IPS DF 6.9 (cell line): ENCODE data around the gene SPDYE2.
"Not testable (repeated sequence)": the region's sequence is repeated elsewhere in the genome, so short reads cannot be mapped to it uniquely, and the experiment has no call there.

Experiments used
- DNase-seq: peaks from one replicate; pipeline ENCODE4 v3.0.0-alpha.2; 2013; ENCODE audit warnings: low read depth, low spot score
- H3K27ac ChIP-seq: one replicate; pipeline ENCODE4 v1.5.1; 2013; ENCODE audit warnings: low read length, control low read depth
- H3K27me3 ChIP-seq: 2 replicates; pipeline ENCODE4 v1.6.1; 2013; ENCODE audit warnings: mild to moderate bottlenecking, low read length; ENCODE audit not compliant: control insufficient read depth, insufficient read depth
- H3K36me3 ChIP-seq: 2 replicates; pipeline ENCODE4 v1.6.1; 2013; ENCODE audit warnings: low read length; ENCODE audit not compliant: control insufficient read depth, insufficient read depth
- H3K4me1 ChIP-seq: 2 replicates; pipeline ENCODE4 v1.6.1; 2013; ENCODE audit warnings: low read length; ENCODE audit not compliant: control insufficient read depth, insufficient read depth
- H3K4me3 ChIP-seq: 2 replicates; pipeline ENCODE4 v1.5.1; 2013; ENCODE audit warnings: mild to moderate bottlenecking, low read length
- H3K9me3 ChIP-seq: 2 replicates; pipeline ENCODE4 v1.6.1; 2013; ENCODE audit warnings: low read length, inconsistent platforms; ENCODE audit not compliant: control insufficient read depth, insufficient read depth
- WGBS: extraction: QIAGEN DNeasy Blood & Tissue Kit; methylation state at CpG from one replicate; pipeline ENCODE4 v1.1.7; 2013; ENCODE audit warnings: mixed read lengths, missing lambda C conversion rate; ENCODE audit not compliant: insufficient read length, insufficient coverage; 5-methylcytosine and 5-hydroxymethylcytosine counted together

SPDYE2 gene

DNA sequence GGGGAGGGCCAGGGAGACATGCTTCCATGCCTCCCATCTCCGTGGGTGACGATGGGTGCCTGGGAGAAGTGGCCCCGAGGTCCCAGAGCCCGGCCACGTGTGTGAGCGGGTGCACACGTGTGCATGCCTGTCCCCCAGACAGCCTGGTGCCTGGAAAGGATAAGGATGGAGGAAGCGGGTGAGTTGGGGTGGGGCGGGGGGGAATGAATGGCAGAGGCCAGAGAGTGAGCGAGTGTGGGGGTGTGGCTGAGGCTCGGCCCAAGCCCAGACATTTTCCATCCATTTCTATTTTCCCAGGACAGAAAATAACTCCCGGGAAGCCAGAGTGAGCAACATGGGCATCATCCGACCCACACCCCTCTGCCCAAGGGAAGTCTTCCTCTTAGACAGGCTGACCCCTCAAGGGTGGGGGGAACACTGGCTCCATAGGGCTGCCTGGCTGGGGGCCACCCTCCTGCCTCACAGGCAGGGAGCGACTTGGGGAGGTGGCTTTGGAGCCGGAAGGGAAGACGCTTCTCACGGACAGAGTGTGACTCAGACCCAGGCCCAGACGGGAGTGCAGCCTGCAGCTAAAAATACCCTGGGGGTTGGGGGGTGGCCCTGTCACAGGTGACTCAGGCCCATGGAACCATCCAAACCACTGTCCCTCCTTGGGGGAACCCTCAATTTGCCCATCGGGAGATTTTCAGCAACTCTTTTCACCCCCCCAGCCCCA, 53.6 kb downstream of the SPDYE2 start:
- H3K27me3 ChIP-seq, H3K36me3 ChIP-seq, H3K4me1 ChIP-seq, H3K9me3 ChIP-seq, H3K4me3 ChIP-seq, DNase-seq, H3K27ac ChIP-seq: not testable (repeated sequence)
- no CpG with 5 or more reads among the region's 19 CpGs for WGBS

DNA sequence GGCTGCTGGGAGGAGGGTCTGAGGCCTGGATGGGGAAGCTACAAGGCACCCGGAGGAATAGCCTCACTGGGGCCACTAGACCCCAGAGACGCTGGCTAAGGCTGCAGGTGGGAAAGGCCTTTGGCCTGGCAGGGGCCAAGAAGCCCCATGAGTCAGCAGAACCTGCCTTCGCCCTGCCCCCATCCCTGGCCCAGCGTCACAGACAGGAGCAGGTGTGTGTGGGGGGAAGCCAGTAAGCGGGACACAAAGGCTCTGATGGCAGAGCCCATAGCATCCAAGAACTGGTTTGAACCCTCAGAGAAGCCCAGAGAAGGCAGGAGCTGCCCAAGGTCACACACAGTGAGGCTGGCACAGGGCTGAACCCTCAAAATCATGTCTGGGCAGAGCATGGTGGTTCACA, 55.8 kb downstream of the SPDYE2 start:
- H3K4me1 ChIP-seq, DNase-seq, H3K36me3 ChIP-seq, H3K9me3 ChIP-seq, H3K27ac ChIP-seq, H3K4me3 ChIP-seq, H3K27me3 ChIP-seq: not testable (repeated sequence)
- WGBS: no CpG with 5 or more reads among the region's 5 CpGs

DNA sequence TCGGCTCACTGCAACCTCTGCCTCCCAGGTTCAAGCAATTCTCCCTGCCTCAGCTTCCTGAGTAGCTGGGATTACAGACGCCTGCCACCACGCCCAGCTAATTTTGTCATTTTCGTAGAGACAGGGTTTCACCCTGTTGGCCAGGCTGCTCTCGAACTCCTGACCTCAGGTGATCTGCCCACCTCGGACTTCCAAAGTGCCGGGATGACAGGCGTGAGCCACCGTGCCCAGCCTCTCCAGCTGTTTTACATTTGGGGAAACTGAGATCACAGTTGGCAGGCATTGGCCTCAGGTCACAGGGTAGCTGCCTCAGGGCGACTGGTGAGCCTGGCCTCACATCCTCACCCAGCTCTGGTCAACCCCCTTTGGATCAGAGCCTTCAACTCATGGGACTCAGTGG, 58.7 kb downstream of the SPDYE2 start:
- not testable (repeated sequence) for H3K9me3 ChIP-seq, H3K27me3 ChIP-seq, H3K27ac ChIP-seq, H3K36me3 ChIP-seq, H3K4me1 ChIP-seq, H3K4me3 ChIP-seq, DNase-seq
- WGBS: no CpG with 5 or more reads among the region's 10 CpGs

DNA sequence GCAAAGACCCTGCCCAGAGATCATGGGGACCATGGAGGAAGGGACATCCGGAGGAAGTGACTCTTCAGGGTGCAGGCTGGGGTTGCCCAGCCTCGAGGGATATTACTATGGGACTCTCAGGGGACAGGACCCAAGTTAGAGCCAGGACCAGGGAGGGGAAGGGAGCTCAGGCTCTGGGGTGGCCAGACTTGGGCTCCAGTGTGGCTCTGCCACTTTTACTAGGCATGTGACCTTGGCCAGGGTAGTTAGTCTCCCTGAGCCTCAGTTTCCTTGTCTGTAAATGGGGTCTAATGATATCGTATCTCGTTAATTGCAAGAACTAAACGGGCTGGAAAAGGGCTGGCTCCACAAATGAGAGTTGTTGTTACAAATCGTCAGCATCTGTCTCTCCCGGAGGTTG, 59.4 kb downstream of the SPDYE2 start:
- WGBS: no CpG with 5 or more reads among the region's 7 CpGs
- not testable (repeated sequence) for H3K27ac ChIP-seq, H3K27me3 ChIP-seq, DNase-seq, H3K4me3 ChIP-seq, H3K36me3 ChIP-seq, H3K9me3 ChIP-seq, H3K4me1 ChIP-seq

DNA sequence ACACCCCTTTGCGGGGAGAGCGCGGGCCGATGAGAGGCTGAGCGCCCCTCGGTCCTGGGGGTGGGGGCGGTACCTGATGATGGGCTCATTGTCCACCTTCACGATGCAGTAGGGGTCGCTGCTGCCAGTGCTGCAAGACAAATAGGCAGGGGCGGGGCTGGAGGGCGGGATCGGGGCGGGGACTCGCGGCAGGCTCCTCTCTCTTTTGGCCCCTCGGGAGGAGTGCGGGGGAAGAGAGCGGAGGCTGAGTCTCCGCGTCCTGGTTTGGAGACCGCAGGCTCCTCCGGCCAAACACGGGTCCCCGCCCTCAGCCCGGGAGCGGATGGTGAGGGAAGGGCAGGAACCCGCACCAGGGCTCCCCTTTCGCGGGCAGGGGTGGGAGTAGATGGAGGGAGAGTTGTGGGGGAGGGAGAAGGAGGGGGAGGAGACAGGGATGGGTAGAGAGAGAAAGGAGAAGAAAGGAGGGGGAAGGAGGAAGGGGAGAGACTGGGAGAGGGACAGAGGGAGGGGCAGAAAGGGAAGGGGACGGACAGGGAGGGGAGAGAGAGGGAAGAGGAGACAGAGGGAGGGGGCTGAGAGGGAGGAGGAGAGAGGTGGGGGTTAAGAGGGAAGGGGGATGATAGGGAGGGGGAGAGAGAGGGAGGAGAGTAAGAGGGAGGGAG, 60.1 kb downstream of the SPDYE2 start:
- not testable (repeated sequence) for H3K27ac ChIP-seq, H3K4me1 ChIP-seq
- no CpG with 5 or more reads among the region's 30 CpGs for WGBS

DNA sequence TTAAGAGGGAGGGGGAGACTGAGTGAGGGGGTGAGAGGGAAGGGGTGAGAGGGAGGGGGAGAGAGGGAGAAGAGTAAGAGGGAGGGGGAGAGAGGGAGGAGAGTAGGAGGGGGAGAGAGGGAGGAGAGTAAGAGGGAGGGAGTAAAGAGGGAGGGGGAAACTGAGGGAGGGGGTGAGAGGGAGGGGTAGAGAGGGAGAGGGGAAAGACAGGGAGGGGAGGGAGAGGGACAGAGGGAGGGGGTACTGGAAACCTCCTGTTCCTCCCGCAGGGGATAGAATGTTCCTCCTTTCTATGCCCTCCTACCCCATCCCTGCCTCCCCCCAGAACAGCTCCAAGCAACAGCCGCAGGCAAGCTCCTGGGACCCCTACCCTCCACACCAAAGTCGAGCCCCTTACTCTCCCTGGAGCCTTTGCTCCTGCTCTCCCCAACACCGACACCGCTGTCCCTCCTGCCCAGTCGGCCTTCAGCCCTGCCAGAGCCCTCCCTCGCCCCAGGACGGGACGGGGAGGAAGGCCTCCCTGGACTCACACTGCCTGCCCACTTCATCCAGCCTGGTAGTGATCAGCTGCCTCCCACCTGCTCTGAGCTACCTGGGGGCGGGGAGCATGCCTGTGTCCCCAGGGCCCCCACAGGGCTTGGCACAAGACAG, 60.8 kb downstream of the SPDYE2 start:
- not testable (repeated sequence) for H3K9me3 ChIP-seq, H3K27ac ChIP-seq, H3K4me3 ChIP-seq

More for the DNA sequence above, 60.1 kb downstream of the SPDYE2 start:
- not testable (repeated sequence) for H3K4me3 ChIP-seq, H3K27me3 ChIP-seq, H3K36me3 ChIP-seq, H3K9me3 ChIP-seq, DNase-seq

More for the DNA sequence above, 60.8 kb downstream of the SPDYE2 start:
- H3K4me1 ChIP-seq, H3K27me3 ChIP-seq, H3K36me3 ChIP-seq, DNase-seq: not testable (repeated sequence)
- no CpG with 5 or more reads among the region's 10 CpGs for WGBS
